ENCODE measurements around the gene UTY. TPM values are rescaled to one million over a fixed set of nuclear protein-coding genes. Genes with fewer than 3 reads are reported as not detected.

Gene UTY
- total RNA-seq (2014; rRNA removed; shearing (Covaris generic)), result 28.9 and 35.8 TPM in 2 replicates
- 36.7 and 39.2 TPM in 2 replicates for total RNA-seq (2022)
- percentile 89 among the genes with signal in this experiment for Bru-seq, nascent RNA
- percentile 74 among the genes with signal in this experiment for BruChase-seq, experiment 1, labeled RNA remaining after a 6-hour chase
- BruChase-seq, experiment 2, labeled RNA remaining after a 2-hour chase, result percentile 82 among the genes with signal in this experiment
- long read RNA-seq, full-length matches to known transcripts, result 4 of 30 reads
- long read RNA-seq, partial matches to known transcripts, result 5 of 30 reads
- long read RNA-seq, other reads (novel, unspliced or antisense), result 21 of 30 reads

GRCh38 chrY:13479828-13480227 lies at the start of gene UTY:
Gene UTY (minus strand): TSS chrY:13480033. CDS start chrY:13479665, 368 bp downstream.
- Histone ChIP-seq H3K27ac (ENCODE audit: low read depth, low read length, poor library complexity, severe bottlenecking) (peak within 1 kb of the TSS; percentile 79), H3K4me3 (ENCODE audit: low read depth, low read length, poor library complexity, severe bottlenecking) (peak within 1 kb of the TSS; percentile 83), H4K20me1 (ENCODE audit: insufficient read depth, low read length) (no peaks in the 10 kb centered on the region), H3K4me2 (ENCODE audit: low read length) (peak within 1 kb of the TSS; percentile 79), H2AFZ (ENCODE audit: low read length) (peak within 1 kb of the TSS; percentile 80), H3K4me1 (ENCODE audit: insufficient read depth, low read length, poor library complexity, severe bottlenecking) (peaks cover 12% of the 10 kb centered on the region), H3K9me2 (ENCODE audit: insufficient read depth, low read length) (no peaks in the 10 kb centered on the region), H3K36me3 (ENCODE audit: insufficient read depth, low read length) (peaks cover 27% of the 10 kb centered on the region), H3K9me3 (ENCODE audit: low read length) (no peaks in the 10 kb centered on the region), H3K79me2 (ENCODE audit: insufficient read depth, low read depth, low read length) (peaks cover 49% of the 10 kb centered on the region)
- ChIA-PET CTCF (ENCODE audit: unreplicated experiment) (no interaction called here), POLR2A (interaction anchor here (0.6 to 1.5 kb wide), 3 partner anchors 9 to 753 kb away, joined by 3 to 4 read pairs (median 4); no protein-coding TSS in a partner anchor)
- no peak for TF ChIP-seq EZH2phosphoT487 (IDR thresholded peaks at IDR 0.05; ENCODE audit: borderline replicate concordance, low read depth, low read length)
- TF ChIP-seq, protein P1, sequence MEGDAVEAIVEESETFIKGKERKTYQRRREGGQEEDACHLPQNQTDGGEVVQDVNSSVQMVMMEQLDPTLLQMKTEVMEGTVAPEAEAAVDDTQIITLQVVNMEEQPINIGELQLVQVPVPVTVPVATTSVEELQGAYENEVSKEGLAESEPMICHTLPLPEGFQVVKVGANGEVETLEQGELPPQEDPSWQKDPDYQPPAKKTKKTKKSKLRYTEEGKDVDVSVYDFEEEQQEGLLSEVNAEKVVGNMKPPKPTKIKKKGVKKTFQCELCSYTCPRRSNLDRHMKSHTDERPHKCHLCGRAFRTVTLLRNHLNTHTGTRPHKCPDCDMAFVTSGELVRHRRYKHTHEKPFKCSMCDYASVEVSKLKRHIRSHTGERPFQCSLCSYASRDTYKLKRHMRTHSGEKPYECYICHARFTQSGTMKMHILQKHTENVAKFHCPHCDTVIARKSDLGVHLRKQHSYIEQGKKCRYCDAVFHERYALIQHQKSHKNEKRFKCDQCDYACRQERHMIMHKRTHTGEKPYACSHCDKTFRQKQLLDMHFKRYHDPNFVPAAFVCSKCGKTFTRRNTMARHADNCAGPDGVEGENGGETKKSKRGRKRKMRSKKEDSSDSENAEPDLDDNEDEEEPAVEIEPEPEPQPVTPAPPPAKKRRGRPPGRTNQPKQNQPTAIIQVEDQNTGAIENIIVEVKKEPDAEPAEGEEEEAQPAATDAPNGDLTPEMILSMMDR (conservative IDR thresholded peaks at IDR 0.05; ENCODE audit: low read length), result no peak
- DNase-seq (ENCODE audit: low spot score), result peak; percentile 84
- no TSS peak for BruUV-seq (replicated peaks)
- intact Hi-C loops (cut with micrococcal nuclease; ENCODE audit: unreplicated experiment), result loop anchor here (5.0 to 10.0 kb wide), 2 partner anchors 115 to 573 kb away; no protein-coding TSS in a partner anchor

GRCh38 chrY:13520474-13520873 lies 40.6 kb upstream of the UTY start:
- Histone ChIP-seq H4K20me1 (ENCODE audit: insufficient read depth, low read length) (no peaks in the 10 kb centered on the region), H3K4me2 (ENCODE audit: low read length) (no peak overlapping the region), H3K4me3 (ENCODE audit: low read depth, low read length, poor library complexity, severe bottlenecking) (no peak overlapping the region), H3K9me3 (ENCODE audit: low read length) (no peaks in the 10 kb centered on the region), H3K79me2 (ENCODE audit: insufficient read depth, low read depth, low read length) (no peaks in the 10 kb centered on the region), H3K27ac (ENCODE audit: low read depth, low read length, poor library complexity, severe bottlenecking) (no peak overlapping the region), H3K9me2 (ENCODE audit: insufficient read depth, low read length) (no peaks in the 10 kb centered on the region), H3K4me1 (ENCODE audit: insufficient read depth, low read length, poor library complexity, severe bottlenecking) (no peaks in the 10 kb centered on the region), H2AFZ (ENCODE audit: low read length) (no peak overlapping the region), H3K36me3 (ENCODE audit: insufficient read depth, low read length) (no peaks in the 10 kb centered on the region)
- no peak for TF ChIP-seq EZH2phosphoT487 (IDR thresholded peaks at IDR 0.05; ENCODE audit: borderline replicate concordance, low read depth, low read length)
- POLR2A ChIA-PET, result no interaction called here
- no peak for DNase-seq (ENCODE audit: low spot score)
- intact Hi-C loops (cut with micrococcal nuclease; ENCODE audit: unreplicated experiment), result no loop called here
- no TSS peak for BruUV-seq (replicated peaks)
- CTCF ChIA-PET (ENCODE audit: unreplicated experiment), result no interaction called here

- no peaks in the 10 kb centered on the region for H4K20me1 ChIP-seq (ENCODE audit: insufficient read depth, low read length)
- ChIA-PET CTCF (ENCODE audit: unreplicated experiment) (no interaction called here), POLR2A (no interaction called here)
- no peak for TF ChIP-seq EZH2phosphoT487 (IDR thresholded peaks at IDR 0.05; ENCODE audit: borderline replicate concordance, low read depth, low read length)
- TF ChIP-seq, protein P1 (conservative IDR thresholded peaks at IDR 0.05; ENCODE audit: low read length), result peak; percentile 64
- no TSS peak for BruUV-seq (replicated peaks)
- no peaks in the 10 kb centered on the region for H3K36me3 ChIP-seq (ENCODE audit: insufficient read depth, low read length)
- H3K4me1 ChIP-seq (ENCODE audit: insufficient read depth, low read length, poor library complexity, severe bottlenecking), result no peaks in the 10 kb centered on the region
- DNase-seq (ENCODE audit: low spot score), result peak; percentile 17
- H3K4me2 ChIP-seq (ENCODE audit: low read length), result no peak overlapping the region
- intact Hi-C loops (cut with micrococcal nuclease; ENCODE audit: unreplicated experiment), result no loop called here
- no peak overlapping the region for H3K27ac ChIP-seq (ENCODE audit: low read depth, low read length, poor library complexity, severe bottlenecking)
- H3K4me3 ChIP-seq (ENCODE audit: low read depth, low read length, poor library complexity, severe bottlenecking), result no peak overlapping the region
- H3K9me3 ChIP-seq (ENCODE audit: low read length), result no peaks in the 10 kb centered on the region
- H2AFZ ChIP-seq (ENCODE audit: low read length), result no peak overlapping the region
- no peaks in the 10 kb centered on the region for H3K9me2 ChIP-seq (ENCODE audit: insufficient read depth, low read length)
- no peaks in the 10 kb centered on the region for H3K79me2 ChIP-seq (ENCODE audit: insufficient read depth, low read depth, low read length)
Observed at GRCh38 chrY:13501215-13501614, 21.4 kb upstream of the UTY start.

Data from OCI-LY7 (cell line).